RWPE2 (cell line): ENCODE measurements around the gene GLCE.

ENCODE experiments used
- ATAC-seq: fragments of 200-7000 bp; cut with Tn5 transposase; 3 replicates; pipeline ENCODE4 v1.9.1; 2021; ENCODE audit warnings: low read depth
- DNase-seq: peaks from one replicate; pipeline ENCODE4 v3.0.0-alpha.2; 2020; ENCODE audit warnings: low spot score
- H3K27ac ChIP-seq: fragments of 450-650 bp; 2 replicates; pipeline ENCODE4 v1.5.1; 2017; ENCODE audit warnings: mild to moderate bottlenecking; ENCODE audit not compliant: poor library complexity, severe bottlenecking
- H3K27me3 ChIP-seq: fragments of 250-450 bp; sonication (Bioruptor Pico); 2 replicates; pipeline ENCODE4 v1.5.1; 2021; ENCODE audit warnings: mild to moderate bottlenecking, moderate library complexity; ENCODE audit not compliant: insufficient read depth, poor library complexity, severe bottlenecking
- H3K36me3 ChIP-seq: fragments of 250-450 bp; sonication (Bioruptor Pico); 2 replicates; pipeline ENCODE4 v1.5.1; 2020; ENCODE audit warnings: low read depth, mild to moderate bottlenecking, moderate library complexity
- H3K4me1 ChIP-seq: fragments of 250-450 bp; sonication (Bioruptor Pico); 2 replicates; pipeline ENCODE4 v1.5.1; 2021; ENCODE audit warnings: mild to moderate bottlenecking, moderate library complexity; ENCODE audit not compliant: insufficient read depth, poor library complexity, severe bottlenecking
- H3K4me3 ChIP-seq: fragments of 250-450 bp; sonication (Bioruptor Pico); 2 replicates; pipeline ENCODE4 v1.5.1; 2021; ENCODE audit warnings: mild to moderate bottlenecking, moderate library complexity; ENCODE audit not compliant: severe bottlenecking
- H3K9me3 ChIP-seq: fragments of 250-450 bp; sonication (Bioruptor Pico); 2 replicates; pipeline ENCODE4 v1.5.1; 2021; ENCODE audit warnings: mild to moderate bottlenecking, moderate library complexity; ENCODE audit not compliant: severe bottlenecking
- TF ChIP-seq, protein P1 (sequence below): fragments of 450-650 bp; IDR thresholded peaks from one replicate; pipeline ENCODE4 v1.5.1; 2017; ENCODE audit warnings: mild to moderate bottlenecking, moderate library complexity; ENCODE audit not compliant: poor library complexity, severe bottlenecking

Gene GLCE

DNA sequence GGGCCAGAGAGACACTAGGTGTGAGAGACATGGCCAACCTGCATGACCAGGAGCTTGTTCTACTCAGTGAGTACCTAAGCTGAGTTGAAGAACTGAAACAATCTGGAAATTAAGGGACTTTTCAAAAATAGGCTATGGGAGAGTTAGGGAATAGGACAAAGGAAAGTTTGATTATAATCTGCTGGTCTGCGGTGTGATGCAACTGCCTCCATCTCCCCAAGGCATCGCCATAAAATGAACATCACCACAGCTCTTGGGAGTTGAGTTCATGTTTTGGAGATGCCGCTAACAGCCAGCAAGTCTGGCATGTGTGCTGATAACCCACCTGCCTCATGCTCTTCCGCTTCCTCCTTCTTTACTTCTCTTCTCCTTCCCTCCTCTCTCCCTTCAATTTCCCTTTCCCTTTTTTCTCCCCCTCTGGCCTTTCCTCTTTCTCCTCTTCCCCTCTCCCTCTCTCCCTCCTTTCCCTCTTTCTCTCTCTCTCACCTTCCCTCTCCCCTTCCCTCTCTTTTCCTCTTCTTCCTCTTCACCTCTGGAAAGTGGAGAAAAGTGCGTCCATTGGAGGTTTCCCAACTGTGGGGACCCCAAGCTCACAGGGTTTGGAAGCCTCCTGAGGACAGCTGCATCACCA is 39.1 kb upstream of the GLCE start:
- TF ChIP-seq, protein P1, sequence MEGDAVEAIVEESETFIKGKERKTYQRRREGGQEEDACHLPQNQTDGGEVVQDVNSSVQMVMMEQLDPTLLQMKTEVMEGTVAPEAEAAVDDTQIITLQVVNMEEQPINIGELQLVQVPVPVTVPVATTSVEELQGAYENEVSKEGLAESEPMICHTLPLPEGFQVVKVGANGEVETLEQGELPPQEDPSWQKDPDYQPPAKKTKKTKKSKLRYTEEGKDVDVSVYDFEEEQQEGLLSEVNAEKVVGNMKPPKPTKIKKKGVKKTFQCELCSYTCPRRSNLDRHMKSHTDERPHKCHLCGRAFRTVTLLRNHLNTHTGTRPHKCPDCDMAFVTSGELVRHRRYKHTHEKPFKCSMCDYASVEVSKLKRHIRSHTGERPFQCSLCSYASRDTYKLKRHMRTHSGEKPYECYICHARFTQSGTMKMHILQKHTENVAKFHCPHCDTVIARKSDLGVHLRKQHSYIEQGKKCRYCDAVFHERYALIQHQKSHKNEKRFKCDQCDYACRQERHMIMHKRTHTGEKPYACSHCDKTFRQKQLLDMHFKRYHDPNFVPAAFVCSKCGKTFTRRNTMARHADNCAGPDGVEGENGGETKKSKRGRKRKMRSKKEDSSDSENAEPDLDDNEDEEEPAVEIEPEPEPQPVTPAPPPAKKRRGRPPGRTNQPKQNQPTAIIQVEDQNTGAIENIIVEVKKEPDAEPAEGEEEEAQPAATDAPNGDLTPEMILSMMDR = no peak
- Histone ChIP-seq H3K4me3 (no peak overlapping the region), H3K36me3 (no peaks in the 10 kb centered on the region), H3K9me3 (no peaks in the 10 kb centered on the region), H3K27ac (no peak overlapping the region), H3K27me3 (no peaks in the 10 kb centered on the region), H3K4me1 (no peaks in the 10 kb centered on the region)
- no peak for ATAC-seq
- DNase-seq = no peak

DNA sequence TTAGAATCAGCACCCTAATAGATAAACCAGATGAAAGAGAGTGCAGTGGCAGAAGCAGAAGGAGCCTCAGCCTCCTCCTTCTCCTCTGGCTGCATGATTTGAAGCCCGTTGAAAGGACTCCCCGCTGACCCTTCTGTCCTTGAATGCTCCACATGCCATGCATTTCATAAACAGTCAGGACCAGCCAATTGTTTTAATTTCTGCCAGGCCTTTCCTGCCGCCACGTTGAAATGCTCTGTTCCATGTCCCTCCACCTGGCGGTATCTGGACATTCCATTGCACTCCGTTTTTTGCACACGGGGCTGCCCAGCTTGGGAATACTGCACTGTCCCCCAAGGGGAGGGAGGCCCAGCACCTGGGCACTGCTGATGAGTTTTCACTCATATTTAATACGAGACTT is 35.2 kb upstream of the GLCE start:
- Histone ChIP-seq H3K4me1 (peaks cover 6% of the 10 kb centered on the region), H3K27me3 (no peaks in the 10 kb centered on the region), H3K36me3 (no peaks in the 10 kb centered on the region), H3K27ac (no peak overlapping the region), H3K9me3 (no peaks in the 10 kb centered on the region), H3K4me3 (no peak overlapping the region)
- TF ChIP-seq, protein P1 = no peak
- no peak for DNase-seq
- no peak for ATAC-seq

DNA sequence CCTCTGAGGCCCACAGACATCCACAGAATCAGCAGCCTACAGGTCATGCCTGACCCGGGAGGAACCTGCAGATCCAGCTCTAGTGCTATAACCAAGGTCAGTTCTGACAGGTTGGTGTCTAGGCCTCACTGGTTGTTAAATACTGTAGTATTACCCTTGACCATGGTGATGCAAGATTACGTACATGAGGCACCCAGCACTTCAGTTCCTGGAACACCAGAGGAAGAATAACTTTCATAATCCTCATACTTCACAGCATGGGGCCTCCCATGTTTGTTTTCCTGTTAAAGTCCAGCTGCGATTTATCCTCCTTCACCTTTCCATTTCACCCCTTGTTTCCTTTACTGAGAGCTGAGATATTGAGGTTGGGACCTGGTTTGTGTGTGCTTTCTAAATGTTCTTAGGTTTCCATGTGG is 34.4 kb upstream of the GLCE start:
- no peak for ATAC-seq
- TF ChIP-seq, protein P1 = no peak
- Histone ChIP-seq H3K4me3 (no peak overlapping the region), H3K27me3 (no peaks in the 10 kb centered on the region), H3K9me3 (no peaks in the 10 kb centered on the region), H3K27ac (no peak overlapping the region), H3K4me1 (peaks cover 6% of the 10 kb centered on the region), H3K36me3 (no peaks in the 10 kb centered on the region)
- DNase-seq = no peak

DNA sequence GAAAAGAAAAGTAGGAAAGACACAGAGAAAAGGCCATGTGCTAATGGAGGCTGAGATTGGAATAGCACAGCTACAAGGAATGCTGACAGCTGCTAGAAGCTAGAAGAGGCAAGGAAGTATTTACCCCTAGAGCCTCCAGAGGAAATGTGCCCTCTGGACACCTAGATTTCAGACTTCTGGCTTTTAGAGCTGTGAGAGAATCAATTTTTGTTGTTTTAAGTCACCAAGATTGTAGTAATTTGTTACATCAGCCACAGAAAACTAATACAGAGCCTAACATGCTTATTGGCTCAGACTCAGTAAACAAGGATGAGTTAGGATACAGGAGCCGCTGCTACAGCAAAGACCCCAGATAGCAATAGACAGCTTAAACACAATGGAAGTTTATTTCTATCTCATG is 33.1 kb upstream of the GLCE start:
- Histone ChIP-seq H3K4me3 (no peak overlapping the region), H3K36me3 (no peaks in the 10 kb centered on the region), H3K27ac (no peak overlapping the region), H3K27me3 (no peaks in the 10 kb centered on the region), H3K4me1 (peaks cover 6% of the 10 kb centered on the region), H3K9me3 (no peaks in the 10 kb centered on the region)
- no peak for ATAC-seq
- TF ChIP-seq, protein P1 = no peak
- no peak for DNase-seq

DNA sequence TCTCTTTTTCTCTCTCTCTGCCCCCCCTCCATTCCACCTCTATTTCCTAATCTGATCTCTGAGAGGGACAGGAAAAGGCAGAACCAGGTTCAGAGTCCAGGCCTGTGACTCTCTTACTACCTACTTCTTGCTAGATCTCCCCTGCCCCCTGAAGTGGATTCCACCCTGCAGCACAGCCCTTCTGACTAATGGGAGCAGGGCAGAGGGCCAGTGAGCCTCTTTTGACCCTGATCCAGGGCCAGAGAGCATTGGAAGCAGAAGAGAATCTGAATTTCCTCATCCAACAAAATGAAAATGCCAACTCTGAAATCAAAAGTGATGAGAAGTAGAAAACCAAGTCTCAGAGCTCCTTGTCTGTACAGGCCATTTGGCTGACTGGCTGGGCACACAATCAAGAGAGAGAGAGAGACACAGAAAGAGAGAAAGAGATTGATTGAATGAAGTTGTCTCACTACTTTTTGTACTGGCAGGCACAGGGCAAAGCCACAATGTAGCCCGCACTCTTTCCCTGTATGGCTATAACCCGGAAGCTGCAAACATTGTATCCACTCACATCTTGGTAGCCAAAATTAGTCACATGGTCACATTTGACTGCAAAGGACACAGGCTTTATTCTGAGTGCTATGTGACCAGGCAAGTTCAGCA is 31.6 kb upstream of the GLCE start:
- TF ChIP-seq, protein P1 = no peak
- Histone ChIP-seq H3K27me3 (no peaks in the 10 kb centered on the region), H3K27ac (no peak overlapping the region), H3K4me3 (no peak overlapping the region), H3K36me3 (no peaks in the 10 kb centered on the region), H3K9me3 (no peaks in the 10 kb centered on the region), H3K4me1 (peaks cover 6% of the 10 kb centered on the region)
- DNase-seq (no peak), ATAC-seq (0 out of 3 replicates have a peak, but pooled peaks have one; percentile 26)
